HepG2 (cell line): Measurements from ENCODE around the gene RNGTT. TPM values are rescaled to one million over a fixed set of nuclear protein-coding genes. Genes with fewer than 3 reads are reported as not detected.
A peak's percentile ranks its signal among the peaks of the same experiment; 100 is the strongest.

ENCODE experiments used
- BRD4 ChIP-seq: sonication (generic); formaldehyde crosslinking; IDR thresholded peaks from 2 replicates; pipeline ENCODE4 v1.4.0; 2020; ENCODE audit warnings: missing genetic modification reagents
- CREM ChIP-seq, 2 experiments: sonication (generic) in 1 of 2; formaldehyde crosslinking in 1 of 2; IDR thresholded peaks; 2 replicates each; pipeline versions ENCODE4 v1.4.0 to v1.6.1; 2016 to 2020; ENCODE audit warnings: antibody characterized with exemption in 1 of 2, mild to moderate bottlenecking in 1 of 2, missing genetic modification reagents in 1 of 2
- DMTF1 ChIP-seq: sonication (generic); formaldehyde crosslinking; IDR thresholded peaks from 2 replicates; pipeline ENCODE4 v1.4.0; 2020; ENCODE audit warnings: mild to moderate bottlenecking, missing genetic modification reagents
- GPN1 ChIP-seq: sonication (generic); formaldehyde crosslinking; IDR thresholded peaks from 2 replicates; pipeline ENCODE4 v1.5.1; 2020; ENCODE audit warnings: missing genetic modification reagents, borderline replicate concordance
- HDAC1 ChIP-seq: sonication (generic); formaldehyde crosslinking; IDR thresholded peaks from 2 replicates; pipeline ENCODE4 v1.5.1; 2020; ENCODE audit warnings: mild to moderate bottlenecking, missing genetic modification reagents
- IRF1 ChIP-seq: sonication (generic); formaldehyde crosslinking; IDR thresholded peaks from 2 replicates; pipeline ENCODE4 v1.4.0; 2020; ENCODE audit warnings: low read depth, mild to moderate bottlenecking, missing genetic modification reagents
- KAT2B ChIP-seq: fragments of 150-350 bp; IDR thresholded peaks from 2 replicates; pipeline ENCODE4 v1.6.1; 2014; ENCODE audit warnings: low read depth, low read length, borderline replicate concordance
- NR2C2 ChIP-seq: sonication (generic); formaldehyde crosslinking; IDR thresholded peaks from 2 replicates; pipeline ENCODE4 v1.4.0; 2020; ENCODE audit warnings: missing genetic modification reagents, mild to moderate bottlenecking, moderate library complexity, borderline replicate concordance
- PHB2 ChIP-seq: fragments of 450-650 bp; IDR thresholded peaks from 2 replicates; pipeline ENCODE4 v1.6.1; 2018; ENCODE audit not compliant: partially characterized antibody
- PHF21A ChIP-seq: sonication (generic); formaldehyde crosslinking; IDR thresholded peaks from 2 replicates; pipeline ENCODE4 v1.5.0; 2020; ENCODE audit warnings: mild to moderate bottlenecking, missing genetic modification reagents
- SNAPC2 ChIP-seq: sonication (generic); formaldehyde crosslinking; IDR thresholded peaks from 2 replicates; pipeline ENCODE4 v1.8.1; 2022; ENCODE audit warnings: mild to moderate bottlenecking, missing genetic modification reagents
- SSRP1 ChIP-seq: IDR thresholded peaks from 2 replicates; pipeline ENCODE4 v1.6.1; 2016; ENCODE audit warnings: control low read depth
- ZC3H13 ChIP-seq: sonication (generic); formaldehyde crosslinking; IDR thresholded peaks from 2 replicates; pipeline ENCODE4 v1.8.1; 2023; ENCODE audit warnings: mild to moderate bottlenecking, missing genetic modification reagents, moderate library complexity
- ZC3H4 ChIP-seq: sonication (generic); formaldehyde crosslinking; IDR thresholded peaks from 2 replicates; pipeline ENCODE4 v1.4.0; 2020; ENCODE audit warnings: missing genetic modification reagents, borderline replicate concordance
- ZNF484 ChIP-seq: sonication (generic); formaldehyde crosslinking; IDR thresholded peaks from 2 replicates; pipeline ENCODE4 v1.5.1; 2020; ENCODE audit warnings: mild to moderate bottlenecking, low read depth, missing genetic modification reagents, borderline replicate concordance
- ZNF576 ChIP-seq: sonication (generic); formaldehyde crosslinking; IDR thresholded peaks from 2 replicates; pipeline ENCODE4 v1.4.0; 2020; ENCODE audit warnings: mild to moderate bottlenecking, missing genetic modification reagents
- ZNF577 ChIP-seq: sonication (generic); formaldehyde crosslinking; IDR thresholded peaks from 2 replicates; pipeline ENCODE4 v1.4.0; 2020; ENCODE audit warnings: mild to moderate bottlenecking, low read depth, missing genetic modification reagents, borderline replicate concordance
- ZNF850 ChIP-seq: sonication (generic); formaldehyde crosslinking; conservative IDR thresholded peaks from 2 replicates; pipeline ENCODE4 v1.9.0; 2021; ENCODE audit warnings: mild to moderate bottlenecking, missing genetic modification reagents
- polyA plus RNA-seq, 8 experiments: library from polyadenylated mRNA; depleted of rRNA in 3 of 8; stranded (reverse) in 7 of 8; unstranded in 1 of 8; fragments of >200 nt; fragmentation: Illumina TruSeq in 4 of 8; extraction: Trizol in 4 of 8; gene quantifications; 2 replicates each; pipeline versions ENCODE4 v1.2.1 to v1.2.3, GENCODE V29; 2011 to 2016; ENCODE audit warnings: low read depth in 4 of 8, missing spikeins in 1 of 8, mixed read lengths in 1 of 8; ENCODE audit not compliant: insufficient read depth in 1 of 8
- total RNA-seq, 5 experiments: library from RNA; depleted of rRNA; stranded (reverse); fragments of >200 nt; fragmentation: Illumina TruSeq; extraction: Trizol; gene quantifications; 2 replicates each; pipeline ENCODE4 v1.2.3, GENCODE V29; 2016; ENCODE audit warnings: low read depth in 1 of 5
- TF ChIP-seq, protein P1 (sequence below): sonication (generic); formaldehyde crosslinking; conservative IDR thresholded peaks from 2 replicates; pipeline ENCODE4 v1.4.0; 2020; ENCODE audit warnings: missing genetic modification reagents
- TF ChIP-seq, protein P2 (sequence below): sonication (generic); formaldehyde crosslinking; IDR thresholded peaks from 2 replicates; pipeline ENCODE4 v1.5.0; 2020; ENCODE audit warnings: missing genetic modification reagents

The RNGTT gene
- total and polyA plus RNA-seq, 2 of the 13 experiments (the other 11 are each of a cell fraction or from before 2014, with no cell fraction given): 6.0 to 22.6 TPM

DNA sequence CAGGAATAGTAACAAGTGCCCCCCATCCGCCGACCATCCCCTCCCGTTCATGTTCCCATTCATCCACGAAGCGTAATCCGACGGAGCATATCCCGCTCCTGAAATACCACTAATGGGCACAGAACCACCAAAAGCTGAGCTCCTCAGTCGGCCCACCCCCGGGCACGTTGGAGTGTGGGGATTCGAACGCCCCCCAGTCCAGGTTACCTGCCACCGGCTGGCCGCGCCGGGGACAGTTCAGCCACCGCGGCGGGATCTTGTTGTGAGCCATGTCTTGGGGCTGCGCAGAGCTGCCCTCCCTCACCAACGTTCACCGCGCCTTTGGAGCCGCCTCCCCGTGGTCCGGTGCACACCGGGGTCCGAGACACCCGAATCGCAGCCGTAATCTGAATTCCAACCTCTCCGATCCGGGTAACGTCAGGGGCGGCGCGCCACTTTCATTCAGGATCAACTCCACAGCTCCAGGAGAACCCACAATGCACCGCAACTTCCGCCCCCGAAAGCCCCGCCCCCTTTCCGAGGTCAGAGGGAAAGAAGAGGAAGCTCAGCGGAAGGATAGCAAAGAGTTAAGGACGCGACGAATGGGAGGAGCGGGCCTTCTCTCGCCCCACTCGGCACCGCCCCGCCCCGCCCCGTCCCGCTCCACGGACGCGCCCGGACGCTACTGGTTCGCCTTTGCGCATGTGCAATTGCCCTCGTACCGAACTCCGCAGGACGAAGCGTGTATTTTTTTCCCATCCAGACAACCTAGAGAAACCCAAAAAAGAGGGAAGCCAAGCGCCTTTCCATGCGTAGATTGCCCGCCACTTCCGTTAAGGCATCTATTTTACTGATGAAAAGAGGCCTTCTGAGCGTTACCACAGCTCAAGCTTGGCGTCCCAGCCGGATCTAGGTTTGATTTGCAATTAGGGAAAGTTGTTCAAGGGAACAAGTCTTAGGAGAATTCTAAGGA is at the start of gene RNGTT (continued):
- no peak for TF ChIP-seq IRF1 (CRISPR knock-in tag)
- no peak; the same call in 1 of the 2 replicates for TF ChIP-seq ZC3H4 (CRISPR knock-in tag)
- TF ChIP-seq KAT2B: no peak
- no peak for TF ChIP-seq ZNF850 (CRISPR knock-in tag)
- no peak for TF ChIP-seq ZNF484 (CRISPR knock-in tag)
- TF ChIP-seq HDAC1 (CRISPR knock-in tag): peak; percentile 82
- TF ChIP-seq ZNF576 (CRISPR knock-in tag): no peak
- TF ChIP-seq ZNF577 (CRISPR knock-in tag): no peak
- TF ChIP-seq ZC3H13 (CRISPR knock-in tag): no peak
- TF ChIP-seq, protein P1, sequence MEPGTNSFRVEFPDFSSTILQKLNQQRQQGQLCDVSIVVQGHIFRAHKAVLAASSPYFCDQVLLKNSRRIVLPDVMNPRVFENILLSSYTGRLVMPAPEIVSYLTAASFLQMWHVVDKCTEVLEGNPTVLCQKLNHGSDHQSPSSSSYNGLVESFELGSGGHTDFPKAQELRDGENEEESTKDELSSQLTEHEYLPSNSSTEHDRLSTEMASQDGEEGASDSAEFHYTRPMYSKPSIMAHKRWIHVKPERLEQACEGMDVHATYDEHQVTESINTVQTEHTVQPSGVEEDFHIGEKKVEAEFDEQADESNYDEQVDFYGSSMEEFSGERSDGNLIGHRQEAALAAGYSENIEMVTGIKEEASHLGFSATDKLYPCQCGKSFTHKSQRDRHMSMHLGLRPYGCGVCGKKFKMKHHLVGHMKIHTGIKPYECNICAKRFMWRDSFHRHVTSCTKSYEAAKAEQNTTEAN: 0 out of 2 replicates have a peak, but pooled peaks have one; percentile 12
- 0 out of 2 replicates have a peak, but pooled peaks have one; percentile 46 for TF ChIP-seq BRD4 (CRISPR knock-in tag)
- no peak for TF ChIP-seq SSRP1 (CRISPR knock-in tag)
- TF ChIP-seq, protein P2, sequence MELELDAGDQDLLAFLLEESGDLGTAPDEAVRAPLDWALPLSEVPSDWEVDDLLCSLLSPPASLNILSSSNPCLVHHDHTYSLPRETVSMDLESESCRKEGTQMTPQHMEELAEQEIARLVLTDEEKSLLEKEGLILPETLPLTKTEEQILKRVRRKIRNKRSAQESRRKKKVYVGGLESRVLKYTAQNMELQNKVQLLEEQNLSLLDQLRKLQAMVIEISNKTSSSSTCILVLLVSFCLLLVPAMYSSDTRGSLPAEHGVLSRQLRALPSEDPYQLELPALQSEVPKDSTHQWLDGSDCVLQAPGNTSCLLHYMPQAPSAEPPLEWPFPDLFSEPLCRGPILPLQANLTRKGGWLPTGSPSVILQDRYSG: no peak
- peak; percentile 68; the same call in 1 of the 2 replicates for TF ChIP-seq PHF21A (CRISPR knock-in tag)
- no peak for TF ChIP-seq PHB2
- no peak for TF ChIP-seq DMTF1 (CRISPR knock-in tag)
- TF ChIP-seq NR2C2 (CRISPR knock-in tag): peak; percentile 98
- TF ChIP-seq SNAPC2: no peak
- no peak for TF ChIP-seq GPN1 (CRISPR knock-in tag)
- peak; percentile 55; the same call in 1 of the 2 replicates for TF ChIP-seq CREM (IDR thresholded peaks at IDR 0.05)
- TF ChIP-seq CREM (CRISPR knock-in tag; IDR thresholded peaks at IDR 0.05): no peak
